ENCODE measurements around the gene SEL1L.

GRCh38 chr14:81529391-81529790 lies 4.3 kb downstream of the SEL1L start:
- TF ChIP-seq, protein P1, sequence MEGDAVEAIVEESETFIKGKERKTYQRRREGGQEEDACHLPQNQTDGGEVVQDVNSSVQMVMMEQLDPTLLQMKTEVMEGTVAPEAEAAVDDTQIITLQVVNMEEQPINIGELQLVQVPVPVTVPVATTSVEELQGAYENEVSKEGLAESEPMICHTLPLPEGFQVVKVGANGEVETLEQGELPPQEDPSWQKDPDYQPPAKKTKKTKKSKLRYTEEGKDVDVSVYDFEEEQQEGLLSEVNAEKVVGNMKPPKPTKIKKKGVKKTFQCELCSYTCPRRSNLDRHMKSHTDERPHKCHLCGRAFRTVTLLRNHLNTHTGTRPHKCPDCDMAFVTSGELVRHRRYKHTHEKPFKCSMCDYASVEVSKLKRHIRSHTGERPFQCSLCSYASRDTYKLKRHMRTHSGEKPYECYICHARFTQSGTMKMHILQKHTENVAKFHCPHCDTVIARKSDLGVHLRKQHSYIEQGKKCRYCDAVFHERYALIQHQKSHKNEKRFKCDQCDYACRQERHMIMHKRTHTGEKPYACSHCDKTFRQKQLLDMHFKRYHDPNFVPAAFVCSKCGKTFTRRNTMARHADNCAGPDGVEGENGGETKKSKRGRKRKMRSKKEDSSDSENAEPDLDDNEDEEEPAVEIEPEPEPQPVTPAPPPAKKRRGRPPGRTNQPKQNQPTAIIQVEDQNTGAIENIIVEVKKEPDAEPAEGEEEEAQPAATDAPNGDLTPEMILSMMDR (tag by site-specific recombination; IDR thresholded peaks at IDR 0.05): no peak
- TF ChIP-seq, protein P2, sequence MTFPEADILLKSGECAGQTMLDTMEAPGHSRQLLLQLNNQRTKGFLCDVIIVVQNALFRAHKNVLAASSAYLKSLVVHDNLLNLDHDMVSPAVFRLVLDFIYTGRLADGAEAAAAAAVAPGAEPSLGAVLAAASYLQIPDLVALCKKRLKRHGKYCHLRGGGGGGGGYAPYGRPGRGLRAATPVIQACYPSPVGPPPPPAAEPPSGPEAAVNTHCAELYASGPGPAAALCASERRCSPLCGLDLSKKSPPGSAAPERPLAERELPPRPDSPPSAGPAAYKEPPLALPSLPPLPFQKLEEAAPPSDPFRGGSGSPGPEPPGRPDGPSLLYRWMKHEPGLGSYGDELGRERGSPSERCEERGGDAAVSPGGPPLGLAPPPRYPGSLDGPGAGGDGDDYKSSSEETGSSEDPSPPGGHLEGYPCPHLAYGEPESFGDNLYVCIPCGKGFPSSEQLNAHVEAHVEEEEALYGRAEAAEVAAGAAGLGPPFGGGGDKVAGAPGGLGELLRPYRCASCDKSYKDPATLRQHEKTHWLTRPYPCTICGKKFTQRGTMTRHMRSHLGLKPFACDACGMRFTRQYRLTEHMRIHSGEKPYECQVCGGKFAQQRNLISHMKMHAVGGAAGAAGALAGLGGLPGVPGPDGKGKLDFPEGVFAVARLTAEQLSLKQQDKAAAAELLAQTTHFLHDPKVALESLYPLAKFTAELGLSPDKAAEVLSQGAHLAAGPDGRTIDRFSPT (tag by site-specific recombination; IDR thresholded peaks at IDR 0.05): no peak

Data from HEK293 (cell line).